Upper lobe of left lung (tissue), 6 donors: ENCODE data around the gene PODXL2. TPM values are rescaled to one million over a fixed set of nuclear protein-coding genes. Genes with fewer than 3 reads are reported as not detected.
A peak's percentile ranks its signal among the peaks of the same experiment; 100 is the strongest.

Experiments used
- ATAC-seq, 2 donors: fragments of 200-7000 bp; cut with Tn5 transposase; one replicate each; pipeline ENCODE4 v1.9.1; 2022; ENCODE audit warnings: mild to moderate bottlenecking in 2 of 2, moderate library complexity in 2 of 2; ENCODE audit not compliant: low FRiP score in 2 of 2
- DNase-seq, 2 donors: peaks; one replicate each; pipeline ENCODE4 v3.0.0-alpha.2; 2019 to 2020
- H3K27ac ChIP-seq, 4 donors: fragments of 200-600 bp; sonication (generic); one replicate each; pipeline ENCODE4 v1.5.1; 2016 to 2019
- H3K27me3 ChIP-seq, 4 donors: fragments of 200-600 bp; sonication (generic); one replicate each; pipeline ENCODE4 v1.5.1; 2017 to 2019
- H3K36me3 ChIP-seq, 4 donors: fragments of 200-600 bp; sonication (generic); one replicate each; pipeline ENCODE4 v1.5.1; 2016 to 2019
- H3K4me1 ChIP-seq, 4 donors: fragments of 200-600 bp; sonication (generic); one replicate each; pipeline ENCODE4 v1.5.1; 2018 to 2019
- H3K4me3 ChIP-seq, 4 donors: fragments of 200-600 bp; sonication (generic); one replicate each; pipeline ENCODE4 v1.5.1; 2017 to 2019; ENCODE audit warnings: mild to moderate bottlenecking in 2 of 4, moderate library complexity in 1 of 4
- H3K9me3 ChIP-seq, 4 donors: fragments of 200-600 bp; sonication (generic); one replicate each; pipeline ENCODE4 v1.5.1; 2018 to 2019
- EP300 ChIP-seq, 4 donors: sonication (generic); formaldehyde crosslinking; IDR thresholded peaks; one replicate each; pipeline ENCODE4 v1.5.1; 2017; ENCODE audit warnings: antibody characterized with exemption in 4 of 4, control low read depth in 2 of 4
- POLR2A ChIP-seq, 4 donors: fragments of 450-650 bp; IDR thresholded peaks; one replicate each; pipeline ENCODE4 v1.5.1; 2016 to 2017; ENCODE audit warnings: antibody characterized with exemption in 4 of 4, mild to moderate bottlenecking in 2 of 4
- POLR2AphosphoS5 ChIP-seq, 2 donors: sonication (generic); formaldehyde crosslinking; IDR thresholded peaks; one replicate each; pipeline ENCODE4 v1.5.1; 2017; ENCODE audit warnings: antibody characterized with exemption in 2 of 2
- WGBS, 2 donors: methylation state at CpG; one replicate each; pipeline ENCODE4 v1.1.5; 2017 to 2018; 5-methylcytosine and 5-hydroxymethylcytosine counted together
- total RNA-seq, 6 donors: library from RNA; depleted of rRNA in 4 of 6; stranded (reverse); fragments of >200 nt in 4 of 6; gene quantifications; one replicate each; pipeline versions ENCODE4 v1.1.0 to v1.2.1, GENCODE V29; 2016 to 2021
- TF ChIP-seq, protein P1 (sequence below), 6 experiments: fragments of 450-650 bp in 4 of 6; fragments of 200-600 bp in 2 of 6; sonication (generic) in 2 of 6; IDR thresholded peaks; one replicate each; pipeline ENCODE4 v1.5.1; 2016 to 2019; ENCODE audit warnings: antibody characterized with exemption in 6 of 6
- donor health status: DM: no; HTN: no; CAD: no; lungs with moderate emphysema.
- donor health status: DM: no; HTN: yes; CAD: no; lungs with severe emphysema.

Gene PODXL2
- total RNA-seq, 6 donors from 2014 or later: 1.0 to 5.1 (median 3.5) TPM

DNA sequence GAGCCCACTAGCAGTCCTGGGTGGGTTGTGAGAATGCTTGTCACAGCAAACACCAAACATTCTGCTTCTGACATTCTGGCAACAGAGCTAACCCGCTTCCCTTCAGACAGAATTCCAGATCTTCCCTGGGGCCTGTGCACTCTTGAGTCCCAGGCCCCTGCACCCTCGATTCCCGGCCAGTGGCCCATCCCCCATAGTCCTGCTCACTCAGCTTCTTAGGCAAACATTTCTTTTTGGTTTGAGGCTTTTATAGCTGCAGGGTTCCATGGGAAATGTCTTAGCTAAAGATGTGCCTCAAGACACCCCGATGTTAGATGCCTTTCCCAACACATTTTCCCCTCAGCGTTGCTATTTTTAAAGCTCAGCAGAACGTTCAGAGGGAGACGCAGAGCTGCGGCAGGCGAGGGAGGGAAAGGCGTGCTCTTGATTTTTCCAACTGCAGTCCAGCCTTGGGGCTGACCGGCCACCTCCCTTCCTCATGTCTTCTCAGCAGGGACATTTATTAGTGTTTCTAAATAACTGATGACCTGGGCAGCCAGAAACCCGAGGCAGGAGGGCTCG, 78.9 kb downstream of the PODXL2 start:
- Histone ChIP-seq H3K27me3 (no peaks in the 10 kb centered on the region), H3K4me3 (no peak overlapping the region), H3K9me3 (no peaks in the 10 kb centered on the region), H3K27ac (peak overlapping the region in 1 of 4 donors; percentile 37), H3K36me3 (peaks cover 0 to 4% (median 2%) of the 10 kb centered on the region in 4 donors), H3K4me1 (peaks cover 0 to 15% (median 6%) of the 10 kb centered on the region in 4 donors)
- TF ChIP-seq POLR2AphosphoS5 (IDR thresholded peaks at IDR 0.05): no peak
- TF ChIP-seq EP300 (IDR thresholded peaks at IDR 0.05): no peak
- TF ChIP-seq POLR2A (IDR thresholded peaks at IDR 0.05): no peak
- TF ChIP-seq, protein P1, sequence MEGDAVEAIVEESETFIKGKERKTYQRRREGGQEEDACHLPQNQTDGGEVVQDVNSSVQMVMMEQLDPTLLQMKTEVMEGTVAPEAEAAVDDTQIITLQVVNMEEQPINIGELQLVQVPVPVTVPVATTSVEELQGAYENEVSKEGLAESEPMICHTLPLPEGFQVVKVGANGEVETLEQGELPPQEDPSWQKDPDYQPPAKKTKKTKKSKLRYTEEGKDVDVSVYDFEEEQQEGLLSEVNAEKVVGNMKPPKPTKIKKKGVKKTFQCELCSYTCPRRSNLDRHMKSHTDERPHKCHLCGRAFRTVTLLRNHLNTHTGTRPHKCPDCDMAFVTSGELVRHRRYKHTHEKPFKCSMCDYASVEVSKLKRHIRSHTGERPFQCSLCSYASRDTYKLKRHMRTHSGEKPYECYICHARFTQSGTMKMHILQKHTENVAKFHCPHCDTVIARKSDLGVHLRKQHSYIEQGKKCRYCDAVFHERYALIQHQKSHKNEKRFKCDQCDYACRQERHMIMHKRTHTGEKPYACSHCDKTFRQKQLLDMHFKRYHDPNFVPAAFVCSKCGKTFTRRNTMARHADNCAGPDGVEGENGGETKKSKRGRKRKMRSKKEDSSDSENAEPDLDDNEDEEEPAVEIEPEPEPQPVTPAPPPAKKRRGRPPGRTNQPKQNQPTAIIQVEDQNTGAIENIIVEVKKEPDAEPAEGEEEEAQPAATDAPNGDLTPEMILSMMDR (IDR thresholded peaks at IDR 0.05): no peak
- WGBS, 2 donors: 53 to 60% methylated on average over 13 of the region's 13 CpGs
- ATAC-seq: no peak
- DNase-seq: peak in 1 of 2 donors; percentile 13

DNA sequence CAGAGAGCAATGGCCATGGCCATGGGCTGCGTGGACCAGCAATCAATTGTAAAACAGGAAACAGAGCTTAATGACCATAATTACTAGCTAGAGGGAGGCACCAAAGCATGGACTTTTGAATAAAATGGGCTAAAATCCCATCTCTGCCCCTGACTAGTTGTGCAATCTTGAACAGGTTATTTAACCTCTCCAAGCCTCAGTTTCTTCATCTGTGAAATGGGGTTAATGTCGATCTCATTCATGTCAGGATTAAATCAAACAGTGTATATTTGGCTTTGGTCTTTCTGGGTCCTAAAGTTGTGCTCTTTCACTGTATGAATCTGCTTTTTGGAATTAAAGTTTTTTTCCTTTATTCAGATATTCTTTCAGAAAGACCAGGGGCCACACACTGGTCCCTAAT, 79.9 kb downstream of the PODXL2 start:
- Histone ChIP-seq H3K36me3 (peaks cover 0 to 4% (median 2%) of the 10 kb centered on the region in 4 donors), H3K4me1 (peaks cover 7 to 21% (median 13%) of the 10 kb centered on the region in 4 donors), H3K9me3 (no peaks in the 10 kb centered on the region), H3K27ac (no peak overlapping the region), H3K4me3 (no peak overlapping the region), H3K27me3 (no peaks in the 10 kb centered on the region)
- DNase-seq: no peak
- 62 to 74% methylated on average over 2 of the region's 2 CpGs for WGBS, 2 donors
- TF ChIP-seq EP300 (IDR thresholded peaks at IDR 0.05) (no peak), POLR2AphosphoS5 (IDR thresholded peaks at IDR 0.05) (no peak), POLR2A (IDR thresholded peaks at IDR 0.05) (no peak)
- TF ChIP-seq, protein P1 (IDR thresholded peaks at IDR 0.05): no peak
- no peak for ATAC-seq

- peaks cover 13 to 27% (median 20%) of the 10 kb centered on the region in 4 donors for H3K4me1 ChIP-seq
- no peaks in the 10 kb centered on the region for H3K27me3 ChIP-seq
- H3K9me3 ChIP-seq: no peaks in the 10 kb centered on the region
- no peak overlapping the region for H3K27ac ChIP-seq
- TF ChIP-seq, protein P1 (IDR thresholded peaks at IDR 0.05): no peak
- TF ChIP-seq EP300 (IDR thresholded peaks at IDR 0.05) (no peak), POLR2A (IDR thresholded peaks at IDR 0.05) (no peak), POLR2AphosphoS5 (IDR thresholded peaks at IDR 0.05) (no peak)
- ATAC-seq (no peak), DNase-seq (peak in 1 of 2 donors; percentile 12)
- H3K36me3 ChIP-seq: peaks cover 0 to 4% (median 2%) of the 10 kb centered on the region in 4 donors
- no peak overlapping the region for H3K4me3 ChIP-seq
- 78 to 92% methylated on average over 2 to 3 of the region's 3 CpGs for WGBS, 2 donors
Measured at GRCh38 chr3:127709320-127710060, 80.5 kb downstream of the PODXL2 start.

DNA sequence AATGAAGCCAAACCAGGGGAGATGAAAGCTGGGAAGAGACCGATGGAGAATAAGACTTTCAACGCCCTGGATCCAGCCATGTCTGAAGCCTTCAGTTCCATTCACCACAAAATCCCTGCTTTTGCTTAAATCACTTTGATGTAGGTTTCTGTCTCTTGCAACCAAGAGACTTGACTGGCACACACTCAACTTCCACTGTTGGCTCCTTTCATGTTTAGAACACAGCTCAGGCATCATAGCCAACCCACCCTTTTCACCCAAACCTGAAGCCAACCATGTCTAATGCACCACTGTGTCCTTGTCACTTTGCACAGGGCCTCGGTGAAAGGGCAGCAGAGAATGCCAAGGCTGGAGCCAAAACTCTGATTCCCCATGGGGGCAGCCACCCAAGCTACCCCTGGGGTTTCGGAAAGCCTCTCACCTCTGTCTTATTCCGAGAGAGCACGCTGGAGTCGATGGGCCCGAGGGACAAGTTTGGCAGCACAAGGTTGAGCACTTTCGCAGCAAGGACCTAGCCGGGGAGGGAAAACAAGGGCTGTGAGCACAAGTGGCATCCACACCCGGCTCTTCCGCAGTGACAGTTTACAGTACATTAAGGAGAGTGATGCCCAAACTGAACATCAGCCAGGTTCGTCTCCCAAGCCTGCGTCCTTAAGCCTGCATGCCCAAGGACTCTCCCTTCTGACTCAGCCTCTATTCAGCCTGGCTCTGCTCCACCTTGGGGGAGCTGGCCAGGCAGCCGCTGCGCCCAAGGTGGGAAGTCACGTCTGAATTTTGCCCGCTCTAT, 81.4 kb downstream of the PODXL2 start:
- no peak for ATAC-seq
- peak in 1 of 2 donors; percentile 8 for DNase-seq
- WGBS, 2 donors: 85% methylated on average over 15 to 18 of the region's 18 CpGs
- TF ChIP-seq POLR2AphosphoS5 (IDR thresholded peaks at IDR 0.05) (no peak), POLR2A (IDR thresholded peaks at IDR 0.05) (no peak), EP300 (IDR thresholded peaks at IDR 0.05) (no peak)
- TF ChIP-seq, protein P1 (IDR thresholded peaks at IDR 0.05): no peak
- H3K4me3 ChIP-seq: no peak overlapping the region
- no peaks in the 10 kb centered on the region for H3K27me3 ChIP-seq
- H3K36me3 ChIP-seq: peaks cover 0 to 4% (median 2%) of the 10 kb centered on the region in 4 donors
- H3K27ac ChIP-seq: no peak overlapping the region
- H3K4me1 ChIP-seq: peaks cover 15 to 35% (median 23%) of the 10 kb centered on the region in 4 donors
- H3K9me3 ChIP-seq: no peaks in the 10 kb centered on the region
